Measurements from ENCODE around the gene CDKAL1. TPM values are rescaled to one million over a fixed set of nuclear protein-coding genes. Genes with fewer than 3 reads are reported as not detected.
"Not testable (repeated sequence)": the region's sequence is repeated elsewhere in the genome, so short reads cannot be mapped to it uniquely, and the experiment has no call there.

Gene CDKAL1
- total RNA-seq, 6 experiments from 2014 or later = 9.2 to 14.3 (median 11.9) TPM

GRCh38 chr6:20640181-20640580 is 105.9 kb downstream of the CDKAL1 start:
- peaks cover 15% of the 10 kb centered on the region for H3K4me1 Mint-ChIP-seq (ENCODE audit: low read depth)
- TF ChIP-seq, protein P1, sequence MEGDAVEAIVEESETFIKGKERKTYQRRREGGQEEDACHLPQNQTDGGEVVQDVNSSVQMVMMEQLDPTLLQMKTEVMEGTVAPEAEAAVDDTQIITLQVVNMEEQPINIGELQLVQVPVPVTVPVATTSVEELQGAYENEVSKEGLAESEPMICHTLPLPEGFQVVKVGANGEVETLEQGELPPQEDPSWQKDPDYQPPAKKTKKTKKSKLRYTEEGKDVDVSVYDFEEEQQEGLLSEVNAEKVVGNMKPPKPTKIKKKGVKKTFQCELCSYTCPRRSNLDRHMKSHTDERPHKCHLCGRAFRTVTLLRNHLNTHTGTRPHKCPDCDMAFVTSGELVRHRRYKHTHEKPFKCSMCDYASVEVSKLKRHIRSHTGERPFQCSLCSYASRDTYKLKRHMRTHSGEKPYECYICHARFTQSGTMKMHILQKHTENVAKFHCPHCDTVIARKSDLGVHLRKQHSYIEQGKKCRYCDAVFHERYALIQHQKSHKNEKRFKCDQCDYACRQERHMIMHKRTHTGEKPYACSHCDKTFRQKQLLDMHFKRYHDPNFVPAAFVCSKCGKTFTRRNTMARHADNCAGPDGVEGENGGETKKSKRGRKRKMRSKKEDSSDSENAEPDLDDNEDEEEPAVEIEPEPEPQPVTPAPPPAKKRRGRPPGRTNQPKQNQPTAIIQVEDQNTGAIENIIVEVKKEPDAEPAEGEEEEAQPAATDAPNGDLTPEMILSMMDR (IDR thresholded peaks at IDR 0.05) = no peak
- no peaks in the 10 kb centered on the region for H3K27me3 Mint-ChIP-seq (ENCODE audit: insufficient read depth)
- H3K27ac Mint-ChIP-seq = no peak overlapping the region
- no peaks in the 10 kb centered on the region for H3K9me3 Mint-ChIP-seq
- no peak overlapping the region for H3K4me3 Mint-ChIP-seq
- H3K36me3 Mint-ChIP-seq (ENCODE audit: low read depth) = no peaks in the 10 kb centered on the region; the same call in none of the 2 replicates
- no peak for DNase-seq

DNA sequence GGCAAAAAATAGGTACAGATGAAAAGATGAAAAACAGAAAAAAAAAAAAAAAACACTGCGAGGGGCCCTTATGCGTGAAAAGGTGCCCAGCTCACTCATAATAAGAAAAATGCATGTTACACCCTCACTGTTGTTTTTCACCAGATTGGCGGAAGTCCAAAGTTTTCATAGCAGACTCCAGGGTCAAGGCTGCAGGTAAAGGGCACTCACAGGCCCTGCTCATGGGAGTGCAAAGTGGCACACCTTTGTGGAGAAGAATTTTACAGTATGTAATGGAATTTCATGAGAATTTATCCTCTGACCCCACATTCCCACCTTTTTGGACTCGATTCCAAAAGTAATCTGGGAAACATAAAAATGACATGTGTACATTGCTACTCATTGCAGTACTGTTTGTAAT is 108.2 kb downstream of the CDKAL1 start:
- no peaks in the 10 kb centered on the region for H3K27me3 Mint-ChIP-seq (ENCODE audit: insufficient read depth)
- peaks cover 19% of the 10 kb centered on the region for H3K4me1 Mint-ChIP-seq (ENCODE audit: low read depth)
- no peaks in the 10 kb centered on the region; the same call in 1 of the 2 replicates for H3K36me3 Mint-ChIP-seq (ENCODE audit: low read depth)
- TF ChIP-seq, protein P1 (IDR thresholded peaks at IDR 0.05) = no peak
- H3K4me3 Mint-ChIP-seq = no peak overlapping the region
- H3K27ac Mint-ChIP-seq = no peak overlapping the region
- no peak for DNase-seq
- H3K9me3 Mint-ChIP-seq = no peaks in the 10 kb centered on the region

- Mint-ChIP-seq H3K36me3 (ENCODE audit: low read depth) (peaks cover 4% of the 10 kb centered on the region), H3K27ac (no peak overlapping the region), H3K4me3 (no peak overlapping the region), H3K9me3 (no peaks in the 10 kb centered on the region), H3K4me1 (ENCODE audit: low read depth) (peaks cover 23% of the 10 kb centered on the region), H3K27me3 (ENCODE audit: insufficient read depth) (no peaks in the 10 kb centered on the region)
- TF ChIP-seq, protein P1 (IDR thresholded peaks at IDR 0.05) = no peak
- DNase-seq = peak; percentile 4
Measured at GRCh38 chr6:20644667-20645370, 110.6 kb downstream of the CDKAL1 start.

DNA sequence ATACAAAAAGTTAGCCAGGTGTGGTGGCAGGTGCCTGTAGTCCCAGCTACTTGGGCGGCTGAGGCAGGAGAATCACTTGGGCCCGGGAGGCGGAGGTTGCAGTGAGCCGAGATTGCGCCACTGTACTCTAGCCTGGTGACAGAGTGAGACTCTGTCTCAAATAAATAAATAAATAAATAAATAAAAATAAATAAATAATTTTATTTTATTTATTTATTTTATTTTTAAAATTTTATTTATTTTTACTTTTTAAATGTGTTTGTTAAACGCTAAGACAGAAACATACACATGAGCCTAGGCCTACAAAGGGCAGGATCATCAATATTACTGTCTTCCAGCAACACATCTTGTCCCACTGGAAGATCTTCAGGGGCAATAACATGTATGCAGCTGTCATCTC is 111.3 kb downstream of the CDKAL1 start:
- H3K4me1 Mint-ChIP-seq (ENCODE audit: low read depth) = peaks cover 23% of the 10 kb centered on the region
- not testable (repeated sequence) for DNase-seq; H3K9me3 Mint-ChIP-seq; H3K4me3 Mint-ChIP-seq; H3K27ac Mint-ChIP-seq; H3K27me3 Mint-ChIP-seq (ENCODE audit: insufficient read depth); H3K36me3 Mint-ChIP-seq (ENCODE audit: low read depth)

DNA sequence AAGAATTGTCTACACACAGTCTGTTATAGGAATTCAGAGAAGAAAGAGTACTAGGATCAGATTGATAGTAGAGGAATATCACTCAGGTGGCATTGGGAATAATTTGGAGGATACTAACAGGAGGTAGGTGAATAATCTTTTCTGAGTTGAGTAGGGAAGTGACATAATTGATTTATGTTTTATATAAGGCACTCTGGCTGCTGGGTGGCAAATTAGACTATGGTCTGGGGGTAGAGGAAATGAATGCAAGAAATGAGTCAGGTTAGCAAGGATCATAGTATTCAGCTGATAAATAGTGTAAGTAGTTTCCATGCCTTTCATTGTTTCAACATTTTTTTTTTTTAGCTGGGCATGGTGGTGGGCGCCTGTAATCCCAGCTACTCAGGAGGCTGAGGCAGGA is 113.3 kb downstream of the CDKAL1 start:
- DNase-seq = no peak
- TF ChIP-seq, protein P1 (IDR thresholded peaks at IDR 0.05) = no peak
- Mint-ChIP-seq H3K27ac (no peak overlapping the region), H3K4me1 (ENCODE audit: low read depth) (peaks cover 29% of the 10 kb centered on the region), H3K9me3 (no peaks in the 10 kb centered on the region), H3K27me3 (ENCODE audit: insufficient read depth) (no peaks in the 10 kb centered on the region), H3K4me3 (no peak overlapping the region), H3K36me3 (ENCODE audit: low read depth) (peaks cover 5% of the 10 kb centered on the region)

GRCh38 chr6:20649696-20650470 is 115.6 kb downstream of the CDKAL1 start:
- H3K4me3 Mint-ChIP-seq; H3K27me3 Mint-ChIP-seq (ENCODE audit: insufficient read depth); H3K36me3 Mint-ChIP-seq (ENCODE audit: low read depth); H3K27ac Mint-ChIP-seq; DNase-seq; H3K9me3 Mint-ChIP-seq: not testable (repeated sequence)
- peaks cover 42% of the 10 kb centered on the region for H3K4me1 Mint-ChIP-seq (ENCODE audit: low read depth)
